Uterus (tissue), 4 donors: ENCODE results near the gene SIM1. TPM values are rescaled to one million over a fixed set of nuclear protein-coding genes. Genes with fewer than 3 reads are reported as not detected.

ENCODE experiments used
- DNase-seq, 2 donors: peaks; one replicate each; pipeline ENCODE4 v3.0.0-alpha.2; 2019 to 2020
- H3K27ac ChIP-seq, 2 donors: fragments of 200-600 bp; sonication (generic); 1 replicate in 1 of 2; 2 replicates in 1 of 2; pipeline ENCODE4 v1.5.1; 2016 to 2018
- H3K27me3 ChIP-seq, 2 donors: fragments of 200-600 bp; sonication (generic); one replicate each; pipeline ENCODE4 v1.5.1; 2018 to 2019; ENCODE audit warnings: control low read depth in 1 of 2
- H3K36me3 ChIP-seq, 2 donors: fragments of 200-600 bp; sonication (generic); one replicate each; pipeline ENCODE4 v1.5.1; 2019; ENCODE audit warnings: control low read depth in 1 of 2
- H3K4me1 ChIP-seq, 2 donors: fragments of 200-600 bp; sonication (generic); one replicate each; pipeline ENCODE4 v1.5.1; 2018 to 2019; ENCODE audit warnings: control low read depth in 1 of 2
- H3K4me3 ChIP-seq, 2 donors: fragments of 200-600 bp; sonication (generic); 1 replicate in 1 of 2; 2 replicates in 1 of 2; pipeline ENCODE4 v1.5.1; 2018 to 2019; ENCODE audit warnings: mild to moderate bottlenecking in 1 of 2
- H3K9me3 ChIP-seq, 2 donors: fragments of 200-600 bp; sonication (generic); one replicate each; pipeline ENCODE4 v1.5.1; 2019; ENCODE audit warnings: control low read depth in 1 of 2
- CTCF ChIP-seq, 4 experiments: fragments of 200-600 bp in 2 of 4; fragments of 450-650 bp in 2 of 4; sonication (generic) in 2 of 4; IDR thresholded peaks; one replicate each; pipeline ENCODE4 v1.5.1; 2016 to 2019; ENCODE audit warnings: antibody characterized with exemption in 4 of 4, mild to moderate bottlenecking in 2 of 4, moderate library complexity in 1 of 4
- POLR2A ChIP-seq, 2 donors: fragments of 450-650 bp; IDR thresholded peaks; one replicate each; pipeline ENCODE4 v1.6.1; 2016; ENCODE audit warnings: antibody characterized with exemption in 2 of 2, mild to moderate bottlenecking in 1 of 2, moderate library complexity in 1 of 2
- intact Hi-C: fragments of 100-400 bp; cut with DNase I; formaldehyde crosslinking; loops from one replicate; pipeline ENCODE4 v1.15.1; 2023; ENCODE audit warnings: low total_unique reads
- total RNA-seq, 4 donors: library from RNA; depleted of rRNA in 3 of 4; stranded (reverse); fragments of >200 nt in 3 of 4; gene quantifications; one replicate each; pipeline versions ENCODE4 v1.1.0 to v1.2.4, GENCODE V29; 2014 to 2023
- donor health status: DM: yes; HTN: yes; CAD: no.

Gene SIM1
- total RNA-seq, 4 donors from 2014 or later = under 0.01 TPM; not detected in 3

GRCh38 chr6:100344761-100345160, 120.0 kb downstream of the SIM1 start:
- H3K36me3 ChIP-seq = no peaks in the 10 kb centered on the region
- H3K27me3 ChIP-seq = no peaks in the 10 kb centered on the region
- TF ChIP-seq POLR2A (IDR thresholded peaks at IDR 0.05) = no peak
- TF ChIP-seq CTCF (IDR thresholded peaks at IDR 0.05) = no peak
- H3K4me3 ChIP-seq = no peak overlapping the region
- DNase-seq = no peak
- H3K4me1 ChIP-seq = no peaks in the 10 kb centered on the region
- intact Hi-C loops = no loop called here
- no peaks in the 10 kb centered on the region for H3K9me3 ChIP-seq
- H3K27ac ChIP-seq = no peak overlapping the region

- H3K4me1 ChIP-seq = no peaks in the 10 kb centered on the region
- H3K4me3 ChIP-seq = no peak overlapping the region
- DNase-seq = no peak
- H3K9me3 ChIP-seq = no peaks in the 10 kb centered on the region
- no peaks in the 10 kb centered on the region for H3K27me3 ChIP-seq
- intact Hi-C loops = no loop called here
- no peaks in the 10 kb centered on the region for H3K36me3 ChIP-seq
- TF ChIP-seq CTCF (IDR thresholded peaks at IDR 0.05) = no peak
- no peak overlapping the region for H3K27ac ChIP-seq
These were observed 120.4 kb downstream of the SIM1 start for GRCh38 chr6:100344321-100344720.

- intact Hi-C loops = no loop called here
- no peaks in the 10 kb centered on the region for H3K4me1 ChIP-seq
- no peaks in the 10 kb centered on the region for H3K36me3 ChIP-seq
- H3K27me3 ChIP-seq = no peaks in the 10 kb centered on the region
- H3K9me3 ChIP-seq = no peaks in the 10 kb centered on the region
- no peak for TF ChIP-seq CTCF (IDR thresholded peaks at IDR 0.05)
- TF ChIP-seq POLR2A (IDR thresholded peaks at IDR 0.05) = no peak
- H3K27ac ChIP-seq = no peak overlapping the region
- H3K4me3 ChIP-seq = no peak overlapping the region
- DNase-seq = no peak
These were observed 121.2 kb downstream of the SIM1 start for GRCh38 chr6:100343316-100344077.

- no peak overlapping the region for H3K27ac ChIP-seq
- H3K9me3 ChIP-seq = no peaks in the 10 kb centered on the region
- H3K27me3 ChIP-seq = no peaks in the 10 kb centered on the region
- H3K36me3 ChIP-seq = no peaks in the 10 kb centered on the region
- no peak for TF ChIP-seq POLR2A (IDR thresholded peaks at IDR 0.05)
- H3K4me3 ChIP-seq = no peak overlapping the region
- DNase-seq = no peak
- intact Hi-C loops = no loop called here
- no peaks in the 10 kb centered on the region for H3K4me1 ChIP-seq
These were observed 121.9 kb downstream of the SIM1 start for GRCh38 chr6:100342830-100343229.

GRCh38 chr6:100339574-100340255, 125.0 kb downstream of the SIM1 start:
- Histone ChIP-seq H3K27ac (no peak overlapping the region), H3K27me3 (no peaks in the 10 kb centered on the region), H3K36me3 (no peaks in the 10 kb centered on the region), H3K4me3 (no peak overlapping the region), H3K9me3 (no peaks in the 10 kb centered on the region), H3K4me1 (no peaks in the 10 kb centered on the region)
- intact Hi-C loops = no loop called here
- TF ChIP-seq POLR2A (IDR thresholded peaks at IDR 0.05) (no peak), CTCF (IDR thresholded peaks at IDR 0.05) (no peak)
- DNase-seq = no peak
